ENCODE data around the gene LRRC42.

DNA sequence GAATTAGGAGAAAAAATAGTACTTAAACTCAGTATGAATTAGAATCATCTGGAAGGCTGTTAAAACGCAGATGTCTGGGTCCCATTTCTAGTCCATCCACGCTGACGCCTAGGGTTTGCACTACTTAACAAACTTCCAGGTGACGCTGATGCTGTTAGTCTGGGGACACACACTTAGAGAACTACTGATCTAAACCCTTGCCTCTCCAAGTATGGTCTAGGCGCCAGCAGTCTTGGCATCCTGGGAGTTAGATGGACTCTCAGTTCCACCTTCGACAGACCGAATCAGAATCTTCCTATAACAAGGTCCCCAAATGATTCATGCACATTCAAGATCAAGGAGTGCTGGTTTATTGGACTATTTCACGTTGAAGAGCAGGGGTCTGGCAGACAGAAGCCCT, 40.6 kb upstream of the LRRC42 start:
- TF ChIP-seq, protein P1, sequence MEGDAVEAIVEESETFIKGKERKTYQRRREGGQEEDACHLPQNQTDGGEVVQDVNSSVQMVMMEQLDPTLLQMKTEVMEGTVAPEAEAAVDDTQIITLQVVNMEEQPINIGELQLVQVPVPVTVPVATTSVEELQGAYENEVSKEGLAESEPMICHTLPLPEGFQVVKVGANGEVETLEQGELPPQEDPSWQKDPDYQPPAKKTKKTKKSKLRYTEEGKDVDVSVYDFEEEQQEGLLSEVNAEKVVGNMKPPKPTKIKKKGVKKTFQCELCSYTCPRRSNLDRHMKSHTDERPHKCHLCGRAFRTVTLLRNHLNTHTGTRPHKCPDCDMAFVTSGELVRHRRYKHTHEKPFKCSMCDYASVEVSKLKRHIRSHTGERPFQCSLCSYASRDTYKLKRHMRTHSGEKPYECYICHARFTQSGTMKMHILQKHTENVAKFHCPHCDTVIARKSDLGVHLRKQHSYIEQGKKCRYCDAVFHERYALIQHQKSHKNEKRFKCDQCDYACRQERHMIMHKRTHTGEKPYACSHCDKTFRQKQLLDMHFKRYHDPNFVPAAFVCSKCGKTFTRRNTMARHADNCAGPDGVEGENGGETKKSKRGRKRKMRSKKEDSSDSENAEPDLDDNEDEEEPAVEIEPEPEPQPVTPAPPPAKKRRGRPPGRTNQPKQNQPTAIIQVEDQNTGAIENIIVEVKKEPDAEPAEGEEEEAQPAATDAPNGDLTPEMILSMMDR (IDR thresholded peaks at IDR 0.05), result no peak
- TF ChIP-seq POLR2A (IDR thresholded peaks at IDR 0.05) (no peak), POLR2AphosphoS5 (IDR thresholded peaks at IDR 0.05) (no peak), EP300 (IDR thresholded peaks at IDR 0.05) (no peak)
